Skeletal muscle tissue (tissue), 4 donors: ENCODE data around the gene SLC39A2. TPM values are rescaled to one million over a fixed set of nuclear protein-coding genes. Genes with fewer than 3 reads are reported as not detected.
"Not testable (repeated sequence)": the region's sequence is repeated elsewhere in the genome, so short reads cannot be mapped to it uniquely, and the experiment has no call there.

Experiments
- H3K27ac ChIP-seq: one replicate; pipeline ENCODE4 v1.7.0; 2013; ENCODE audit warnings: mild to moderate bottlenecking, low read depth, low read length, inconsistent platforms
- H3K27me3 ChIP-seq, 3 donors: one replicate each; pipeline ENCODE4 v1.7.0; 2013; ENCODE audit warnings: low read length in 3 of 3; ENCODE audit not compliant: control insufficient read depth in 3 of 3, insufficient read depth in 3 of 3
- H3K36me3 ChIP-seq, 3 donors: one replicate each; pipeline ENCODE4 v1.7.0; 2013; ENCODE audit warnings: low read length in 3 of 3; ENCODE audit not compliant: control insufficient read depth in 3 of 3, insufficient read depth in 3 of 3
- H3K4me1 ChIP-seq, 3 donors: one replicate each; pipeline ENCODE4 v1.7.0; 2013; ENCODE audit warnings: low read length in 3 of 3, mild to moderate bottlenecking in 3 of 3; ENCODE audit not compliant: control insufficient read depth in 3 of 3, insufficient read depth in 3 of 3
- H3K4me3 ChIP-seq, 3 donors: one replicate each; pipeline ENCODE4 v1.7.0; 2013; ENCODE audit warnings: low read length in 3 of 3
- H3K9ac ChIP-seq, 3 donors: one replicate each; pipeline ENCODE4 v1.7.0; 2013; ENCODE audit warnings: low read length in 3 of 3, mild to moderate bottlenecking in 3 of 3, moderate library complexity in 2 of 3, low read depth in 1 of 3
- H3K9me3 ChIP-seq, 3 donors: one replicate each; pipeline ENCODE4 v1.7.0; 2013; ENCODE audit warnings: low read length in 3 of 3; ENCODE audit not compliant: control insufficient read depth in 3 of 3
- total RNA-seq: library from RNA; depleted of rRNA; stranded (reverse); fragments of >200 nt; gene quantifications from one replicate; pipeline ENCODE4 v1.2.3, GENCODE V29; 2014
- donor health status: Osteomylitis.

SLC39A2 gene
- total RNA-seq, 1 donor from 2014 or later = not detected

DNA sequence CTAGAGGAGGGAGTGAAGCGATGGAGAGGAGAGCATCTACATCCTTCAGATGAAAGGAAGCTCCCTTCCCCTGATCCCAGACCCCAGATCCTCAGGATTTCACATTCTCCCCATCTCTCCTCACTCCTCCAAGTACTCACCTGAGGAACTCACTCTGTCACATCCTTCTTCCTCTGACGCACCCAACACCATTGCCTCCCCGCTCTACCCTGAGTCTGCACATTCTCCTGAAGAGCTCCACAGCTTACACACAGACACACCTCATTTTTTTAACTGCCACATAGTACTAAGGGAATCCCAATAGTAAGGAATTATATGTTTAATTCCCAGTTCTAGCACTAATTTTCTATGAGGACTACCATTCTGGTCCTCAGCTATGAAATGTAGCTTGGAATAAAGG is 25.6 kb upstream of the SLC39A2 start:
- Histone ChIP-seq H3K36me3 (no peaks in the 10 kb centered on the region), H3K27me3 (peaks cover 2 to 5% (median 3%) of the 10 kb centered on the region in 3 donors), H3K9me3 (no peaks in the 10 kb centered on the region), H3K27ac (no peak overlapping the region), H3K9ac (no peak overlapping the region), H3K4me1 (peaks cover 7 to 13% (median 12%) of the 10 kb centered on the region in 3 donors), H3K4me3 (no peak overlapping the region)

DNA sequence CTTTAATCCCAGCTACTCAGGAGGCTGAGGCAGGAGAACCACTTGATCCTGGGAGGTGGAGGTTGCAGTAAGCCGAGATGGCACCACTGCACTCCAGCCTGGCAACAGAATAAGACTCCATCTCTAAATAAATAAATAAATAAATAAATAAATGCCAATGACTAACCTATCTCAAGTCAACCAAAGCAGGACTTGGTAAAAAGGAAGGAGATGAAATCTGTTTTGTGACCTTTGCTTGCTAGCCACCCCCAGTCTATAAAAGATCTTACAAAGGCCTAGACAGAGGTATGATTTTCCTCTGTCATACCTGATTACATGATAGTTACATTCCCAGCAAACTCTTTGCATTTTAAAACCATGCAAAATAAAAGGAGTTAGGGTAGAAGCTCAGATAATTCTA is 22.8 kb upstream of the SLC39A2 start:
- Histone ChIP-seq H3K27ac (no peak overlapping the region), H3K27me3 (peaks cover 0 to 7% (median 4%) of the 10 kb centered on the region in 3 donors), H3K4me3 (no peak overlapping the region), H3K36me3 (no peaks in the 10 kb centered on the region), H3K9ac (no peak overlapping the region), H3K9me3 (no peaks in the 10 kb centered on the region), H3K4me1 (peaks cover 0 to 4% (median 4%) of the 10 kb centered on the region in 3 donors)

DNA sequence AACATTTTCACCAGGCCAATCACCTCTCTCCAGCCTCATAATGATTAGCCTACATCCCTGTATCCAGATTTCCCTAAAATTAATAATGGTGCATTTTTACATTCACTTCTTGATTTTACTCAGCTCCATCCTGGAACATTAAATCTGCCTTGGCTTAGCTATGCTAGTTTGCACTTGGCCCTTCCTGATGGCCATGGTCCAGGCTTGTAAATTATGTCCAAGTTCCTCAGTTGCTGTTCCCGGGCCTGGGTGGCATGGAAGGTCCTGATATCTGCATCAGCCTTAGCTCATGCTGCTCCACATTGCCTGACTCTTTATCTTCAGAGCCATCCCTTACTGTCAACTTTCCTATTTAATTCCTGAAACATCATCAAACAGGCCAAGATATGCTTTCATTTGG is 20.4 kb upstream of the SLC39A2 start:
- Histone ChIP-seq H3K36me3 (no peaks in the 10 kb centered on the region), H3K27me3 (peaks cover 0 to 9% (median 7%) of the 10 kb centered on the region in 3 donors), H3K9ac (no peak overlapping the region), H3K27ac (no peak overlapping the region), H3K4me1 (no peaks in the 10 kb centered on the region), H3K4me3 (no peak overlapping the region), H3K9me3 (no peaks in the 10 kb centered on the region)

DNA sequence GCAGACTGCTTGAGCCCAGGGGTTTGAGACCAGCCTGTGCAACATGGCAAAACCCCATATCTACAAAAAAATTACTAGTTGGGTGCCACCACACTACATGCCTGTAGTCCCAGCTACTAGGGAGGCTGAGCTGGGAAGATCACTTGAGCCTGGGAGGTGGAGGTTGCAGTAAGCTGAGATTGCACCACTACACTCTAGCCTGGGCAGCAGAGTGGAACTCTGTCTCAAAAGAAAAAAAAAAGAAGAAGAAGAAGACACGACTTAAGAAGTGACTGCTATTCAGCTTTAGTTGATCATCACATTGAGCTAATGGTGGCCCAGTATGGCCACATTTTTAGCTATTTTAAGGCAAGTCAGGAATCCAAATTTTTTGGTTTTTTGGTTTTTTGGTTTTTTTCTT is 18.2 kb upstream of the SLC39A2 start:
- H3K4me1 ChIP-seq = no peaks in the 10 kb centered on the region

GRCh38 chr14:20982646-20983369 is 16.3 kb upstream of the SLC39A2 start:
- H3K36me3 ChIP-seq = no peaks in the 10 kb centered on the region
- H3K9me3 ChIP-seq = no peaks in the 10 kb centered on the region
- no peak overlapping the region for H3K9ac ChIP-seq
- no peaks in the 10 kb centered on the region for H3K4me1 ChIP-seq
- no peak overlapping the region for H3K27ac ChIP-seq
- H3K4me3 ChIP-seq = no peak overlapping the region
- peaks cover 0 to 9% (median 3%) of the 10 kb centered on the region in 3 donors for H3K27me3 ChIP-seq

More for the DNA sequence above, 18.2 kb upstream of the SLC39A2 start:
- Histone ChIP-seq H3K27ac (no peak overlapping the region), H3K4me3 (no peak overlapping the region), H3K27me3 (peaks cover 0 to 9% (median 7%) of the 10 kb centered on the region in 3 donors), H3K36me3 (no peaks in the 10 kb centered on the region), H3K9ac (no peak overlapping the region), H3K9me3 (no peaks in the 10 kb centered on the region)

DNA sequence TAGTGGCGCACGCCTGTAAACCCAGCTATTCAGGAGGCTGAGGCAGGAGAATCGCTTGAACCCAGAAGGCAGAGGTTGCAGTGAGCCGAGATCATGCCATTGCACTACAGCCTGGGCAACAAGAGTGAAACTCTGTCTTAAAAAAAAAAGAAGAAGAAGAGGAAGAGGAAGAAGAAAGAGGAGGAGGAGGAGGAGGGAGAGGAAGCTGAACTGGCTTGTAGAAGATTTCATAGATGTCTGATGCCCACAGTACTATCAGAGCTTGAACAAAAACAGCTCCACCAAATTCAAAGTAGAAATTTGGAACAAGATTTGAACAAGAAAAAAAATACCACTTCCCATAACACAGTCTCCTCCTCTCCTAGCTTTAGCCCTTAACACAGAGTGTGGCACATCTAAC is 13.4 kb upstream of the SLC39A2 start:
- not testable (repeated sequence) for H3K9me3 ChIP-seq, H3K27ac ChIP-seq, H3K9ac ChIP-seq, H3K4me3 ChIP-seq, H3K27me3 ChIP-seq, H3K36me3 ChIP-seq
- peaks cover 6 to 15% (median 7%) of the 10 kb centered on the region in 3 donors for H3K4me1 ChIP-seq

GRCh38 chr14:20986811-20987210 is 12.3 kb upstream of the SLC39A2 start:
- no peak overlapping the region for H3K9ac ChIP-seq
- peaks cover under 1 to 3% (median 3%) of the 10 kb centered on the region in 3 donors for H3K36me3 ChIP-seq
- H3K27ac ChIP-seq = no peak overlapping the region
- peaks cover 12 to 24% (median 15%) of the 10 kb centered on the region in 3 donors for H3K4me1 ChIP-seq
- H3K27me3 ChIP-seq = peaks cover 0 to 5% (median 0%) of the 10 kb centered on the region in 3 donors
- no peaks in the 10 kb centered on the region for H3K9me3 ChIP-seq
- H3K4me3 ChIP-seq = no peak overlapping the region

- Histone ChIP-seq H3K27ac (peak overlapping the region; percentile 60), H3K27me3 (no peaks in the 10 kb centered on the region), H3K4me3 (peak overlapping the region; percentile 75 to 99 (median 88)), H3K36me3 (peaks cover 17 to 18% (median 18%) of the 10 kb centered on the region in 3 donors), H3K9ac (peak overlapping the region; percentile 59 to 69 (median 66)), H3K4me1 (peaks cover 12 to 30% (median 18%) of the 10 kb centered on the region in 3 donors), H3K9me3 (no peaks in the 10 kb centered on the region)
Measured at GRCh38 chr14:20988717-20989470, 10.2 kb upstream of the SLC39A2 start.

- Histone ChIP-seq H3K4me3 (peak overlapping the region; percentile 88 to 100 (median 99)), H3K9ac (peak overlapping the region; percentile 59 to 69 (median 66)), H3K27me3 (no peaks in the 10 kb centered on the region), H3K27ac (peak overlapping the region; percentile 60), H3K36me3 (peaks cover 22 to 23% (median 23%) of the 10 kb centered on the region in 3 donors), H3K4me1 (peaks cover 12 to 30% (median 18%) of the 10 kb centered on the region in 3 donors), H3K9me3 (no peaks in the 10 kb centered on the region)
Measured at GRCh38 chr14:20989471-20989786, 9.7 kb upstream of the SLC39A2 start.
